ENCODE data around the gene CCNYL1. TPM values are rescaled to one million over a fixed set of nuclear protein-coding genes. Genes with fewer than 3 reads are reported as not detected.
"Not testable (repeated sequence)": the region's sequence is repeated elsewhere in the genome, so short reads cannot be mapped to it uniquely, and the experiment has no call there.

The CCNYL1 gene
- total RNA-seq, 1 experiment from 2014 or later: 6.5 TPM

DNA sequence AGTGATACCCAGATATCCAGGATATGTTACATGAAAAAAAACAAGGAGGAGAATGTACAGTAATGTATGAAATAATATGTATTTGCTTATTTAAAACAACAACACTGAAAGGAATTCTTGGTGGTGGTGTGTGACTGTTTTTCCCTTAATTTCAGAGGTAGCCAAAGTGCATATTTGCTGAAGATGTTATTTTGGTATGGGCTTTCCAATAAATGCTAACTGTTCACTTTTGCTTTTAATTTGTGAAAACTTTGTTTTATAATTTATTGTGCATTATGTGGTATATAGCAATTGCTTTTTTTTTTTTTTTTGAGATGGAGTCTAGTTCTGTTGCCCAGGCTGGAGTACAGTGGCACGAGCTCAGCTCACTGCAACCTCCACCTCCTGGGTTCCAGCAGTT is 7.6 kb downstream of the CCNYL1 start:
- no peak for DNase-seq
- Histone ChIP-seq H3K9me3 (replicated peaks) (no peaks in the 10 kb centered on the region), H3K27me3 (no peaks in the 10 kb centered on the region), H3K4me3 (no peak overlapping the region), H3K4me1 (no peaks in the 10 kb centered on the region; the same call in 1 of the 2 replicates), H3K36me3 (no peaks in the 10 kb centered on the region), H3K27ac (no peak overlapping the region)

DNA sequence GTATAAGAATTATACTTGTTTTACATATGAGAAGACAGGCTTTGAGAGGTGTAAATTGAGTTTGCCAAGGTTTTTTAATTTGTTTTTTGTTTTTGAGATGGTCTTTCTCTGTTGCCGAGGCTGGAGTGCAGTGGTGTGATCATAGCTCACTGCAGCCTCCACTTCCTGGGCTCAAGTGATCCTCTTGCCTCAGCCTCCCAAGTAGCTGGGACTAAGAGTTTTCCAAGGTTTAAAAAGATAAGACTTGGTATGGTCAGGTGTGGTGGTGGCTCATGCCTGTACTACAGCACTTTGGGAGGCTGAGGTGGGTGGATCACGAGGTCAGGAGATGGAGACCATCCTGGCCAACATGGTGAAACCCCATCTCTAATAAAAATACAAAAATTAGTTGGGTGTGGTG is 8.2 kb downstream of the CCNYL1 start:
- not testable (repeated sequence) for H3K9me3 ChIP-seq (replicated peaks); H3K27me3 ChIP-seq; DNase-seq; H3K36me3 ChIP-seq; H3K4me1 ChIP-seq; H3K27ac ChIP-seq; H3K4me3 ChIP-seq

DNA sequence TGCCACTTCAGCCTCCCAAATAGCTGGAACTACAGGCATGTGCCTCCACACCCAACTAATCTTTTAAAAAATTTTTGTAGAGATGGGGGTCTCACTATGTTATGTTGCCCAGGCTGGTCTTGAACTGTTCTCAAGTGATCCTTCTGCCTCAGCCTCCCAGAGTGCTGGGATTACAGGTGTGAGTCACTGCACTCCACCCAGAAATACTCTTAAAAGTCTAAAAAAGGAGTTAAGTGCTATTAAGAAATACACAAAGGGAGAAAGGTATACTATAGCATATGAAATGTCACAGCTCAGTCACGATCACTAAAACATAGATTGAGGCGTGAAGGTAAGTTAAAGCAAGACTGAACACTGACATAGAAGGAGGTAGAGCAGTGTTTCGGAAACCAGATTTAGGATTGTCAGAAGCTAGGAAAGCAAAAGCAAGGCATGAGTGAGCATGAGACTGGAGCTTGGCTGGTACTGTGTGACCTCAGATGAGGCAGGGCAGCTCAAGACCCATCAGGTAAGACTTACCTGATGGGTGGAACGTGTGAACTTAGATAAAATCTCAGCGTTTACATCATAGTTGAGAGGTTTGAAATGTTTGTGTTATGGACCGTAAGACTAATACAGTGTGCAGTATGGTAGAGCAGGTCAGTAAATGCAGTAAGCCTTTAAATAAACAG is 9.2 kb downstream of the CCNYL1 start:
- no peaks in the 10 kb centered on the region; the same call in 1 of the 2 replicates for H3K4me1 ChIP-seq
- no peak for DNase-seq
- no peak overlapping the region for H3K4me3 ChIP-seq
- H3K27me3 ChIP-seq: no peaks in the 10 kb centered on the region
- no peak overlapping the region for H3K27ac ChIP-seq
- H3K9me3 ChIP-seq (replicated peaks): no peaks in the 10 kb centered on the region
- H3K36me3 ChIP-seq: no peaks in the 10 kb centered on the region

DNA sequence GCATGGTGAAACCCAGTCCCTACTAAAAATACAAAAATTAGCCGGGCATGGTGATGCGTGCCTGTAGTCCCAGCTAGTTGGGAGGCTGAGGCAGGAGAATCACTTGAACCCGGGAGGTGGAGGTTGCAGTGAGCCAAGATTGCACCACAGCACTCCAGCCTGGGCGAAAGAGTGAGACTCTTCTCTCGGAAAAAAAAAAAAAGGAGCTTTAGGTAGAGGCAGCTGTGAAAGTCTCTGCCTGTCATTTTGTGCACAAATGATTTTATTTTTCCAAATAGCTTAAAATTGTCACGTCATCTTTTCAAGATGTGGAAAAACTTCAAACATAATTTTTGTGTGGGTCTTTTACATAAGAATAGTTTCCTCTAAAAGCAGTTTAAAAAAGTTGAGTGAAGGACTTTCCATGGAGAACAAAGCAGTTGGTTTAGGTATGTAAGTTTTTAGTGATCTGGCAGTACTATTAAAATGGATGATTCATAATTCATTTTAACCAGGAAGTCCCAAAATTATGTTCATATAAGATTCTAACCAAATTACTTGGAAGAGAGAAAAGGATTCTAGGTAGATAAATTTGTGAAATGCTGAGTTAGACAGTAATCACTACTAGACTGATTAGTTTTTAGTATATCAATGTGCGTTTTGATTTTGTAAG is 11.5 kb downstream of the CCNYL1 start:
- Histone ChIP-seq H3K27me3 (no peaks in the 10 kb centered on the region), H3K4me1 (no peaks in the 10 kb centered on the region; the same call in 1 of the 2 replicates), H3K4me3 (no peak overlapping the region), H3K36me3 (no peaks in the 10 kb centered on the region), H3K27ac (no peak overlapping the region), H3K9me3 (replicated peaks) (no peaks in the 10 kb centered on the region)
- no peak for DNase-seq

DNA sequence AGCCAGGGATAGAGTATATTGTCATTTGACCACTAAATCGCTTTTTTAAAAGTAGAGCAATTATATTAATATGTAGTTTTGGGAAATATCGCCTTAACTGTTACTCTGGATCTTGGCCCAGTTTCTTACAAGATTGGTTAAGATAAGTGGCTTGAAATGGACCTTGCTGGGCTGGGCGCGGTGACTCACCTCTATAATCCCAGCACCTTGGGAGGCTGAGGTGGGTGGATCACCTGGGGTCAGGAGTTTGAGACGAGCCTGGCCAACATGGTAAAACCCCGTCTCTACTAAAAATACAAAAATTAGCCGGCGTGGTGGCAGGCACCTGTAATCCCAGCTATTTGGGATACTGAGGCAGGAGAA is 12.0 kb downstream of the CCNYL1 start:
- not testable (repeated sequence) for DNase-seq

DNA sequence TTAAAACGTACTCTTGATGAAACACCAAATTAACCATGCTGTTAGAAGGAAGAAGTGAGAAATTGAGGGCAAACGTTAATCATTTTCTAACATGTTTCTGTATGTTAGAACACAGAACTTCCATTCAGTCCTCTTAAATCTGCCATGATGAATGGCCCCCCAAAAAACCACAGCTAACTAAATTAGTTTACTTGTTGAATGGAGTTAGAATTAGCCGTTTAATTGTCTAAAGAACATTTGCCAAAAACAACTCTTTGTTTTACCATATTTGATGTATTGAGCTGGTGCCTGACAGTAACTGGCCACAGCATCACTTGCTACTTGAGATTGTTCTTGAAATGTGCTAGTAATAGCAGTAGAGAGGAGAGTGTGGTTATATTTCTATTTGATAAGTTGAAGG is 12.7 kb downstream of the CCNYL1 start:
- Histone ChIP-seq H3K9me3 (replicated peaks) (no peaks in the 10 kb centered on the region), H3K36me3 (no peaks in the 10 kb centered on the region), H3K4me3 (no peak overlapping the region), H3K27me3 (no peaks in the 10 kb centered on the region), H3K4me1 (no peaks in the 10 kb centered on the region; the same call in 1 of the 2 replicates), H3K27ac (no peak overlapping the region)
- DNase-seq: no peak

More for the DNA sequence above, 12.0 kb downstream of the CCNYL1 start:
- not testable (repeated sequence) for H3K4me3 ChIP-seq; H3K36me3 ChIP-seq; H3K27ac ChIP-seq; H3K27me3 ChIP-seq; H3K9me3 ChIP-seq (replicated peaks); H3K4me1 ChIP-seq

DNA sequence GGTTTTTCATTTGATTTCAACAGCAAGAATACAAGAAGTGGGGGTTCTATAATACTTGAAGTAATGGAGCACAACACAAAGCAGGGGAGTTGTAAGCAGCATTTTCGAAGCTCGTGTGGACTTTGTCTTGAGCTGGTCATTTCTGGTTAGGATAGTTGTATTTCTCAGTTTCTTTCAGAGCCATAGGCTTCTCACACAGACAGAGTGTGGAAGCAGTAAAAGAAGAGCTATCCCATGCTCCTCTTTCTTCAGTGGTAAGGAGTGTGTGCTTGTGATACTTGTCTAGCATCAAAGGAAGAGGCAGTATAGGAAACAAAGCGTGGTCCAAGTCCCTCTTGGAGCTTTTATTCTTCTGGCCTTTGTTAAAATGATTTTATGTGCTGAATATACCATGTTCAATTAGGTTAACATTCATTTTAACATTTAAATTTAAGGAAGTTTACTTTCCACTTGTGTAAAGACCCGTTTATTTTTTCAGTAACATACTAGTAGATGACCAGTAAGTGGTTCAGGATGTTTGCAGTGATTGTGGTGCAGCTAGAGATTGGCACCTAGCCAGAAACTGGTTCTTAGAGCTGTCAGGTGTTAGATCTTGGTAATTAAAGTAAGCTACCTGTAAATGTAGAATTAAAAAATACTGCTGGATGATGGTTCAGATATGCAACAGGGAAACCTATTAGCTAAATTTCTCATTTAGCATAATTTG is 14.6 kb downstream of the CCNYL1 start:
- no peaks in the 10 kb centered on the region for H3K36me3 ChIP-seq
- no peaks in the 10 kb centered on the region for H3K9me3 ChIP-seq (replicated peaks)
- no peaks in the 10 kb centered on the region; the same call in 1 of the 2 replicates for H3K4me1 ChIP-seq
- H3K27me3 ChIP-seq: no peaks in the 10 kb centered on the region
- H3K27ac ChIP-seq: no peak overlapping the region
- peak in 1 of 2 experiments; percentile 13 for DNase-seq
- H3K4me3 ChIP-seq: no peak overlapping the region

DNA sequence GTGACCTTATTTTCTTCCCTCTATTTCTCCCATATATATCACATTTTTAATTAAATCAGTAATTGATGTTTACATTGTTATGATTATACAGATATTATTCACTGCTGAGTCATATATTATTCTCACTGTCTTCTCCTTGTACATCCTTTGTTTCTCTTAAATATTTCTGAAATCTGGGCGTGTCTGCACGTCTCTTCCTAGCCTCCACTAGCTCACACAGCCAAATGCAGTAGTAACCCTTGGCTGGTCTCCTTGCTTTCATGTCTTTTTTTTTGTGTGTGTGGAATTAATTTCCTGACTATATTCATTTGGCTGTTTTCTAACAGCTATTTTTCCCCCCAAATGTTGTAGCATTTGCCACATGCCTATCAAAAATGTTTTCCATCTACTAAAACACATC is 15.8 kb downstream of the CCNYL1 start:
- Histone ChIP-seq H3K27me3 (no peaks in the 10 kb centered on the region), H3K36me3 (no peaks in the 10 kb centered on the region), H3K4me3 (no peak overlapping the region), H3K27ac (no peak overlapping the region), H3K4me1 (no peaks in the 10 kb centered on the region; the same call in 1 of the 2 replicates), H3K9me3 (replicated peaks) (no peaks in the 10 kb centered on the region)
- DNase-seq: no peak

DNA sequence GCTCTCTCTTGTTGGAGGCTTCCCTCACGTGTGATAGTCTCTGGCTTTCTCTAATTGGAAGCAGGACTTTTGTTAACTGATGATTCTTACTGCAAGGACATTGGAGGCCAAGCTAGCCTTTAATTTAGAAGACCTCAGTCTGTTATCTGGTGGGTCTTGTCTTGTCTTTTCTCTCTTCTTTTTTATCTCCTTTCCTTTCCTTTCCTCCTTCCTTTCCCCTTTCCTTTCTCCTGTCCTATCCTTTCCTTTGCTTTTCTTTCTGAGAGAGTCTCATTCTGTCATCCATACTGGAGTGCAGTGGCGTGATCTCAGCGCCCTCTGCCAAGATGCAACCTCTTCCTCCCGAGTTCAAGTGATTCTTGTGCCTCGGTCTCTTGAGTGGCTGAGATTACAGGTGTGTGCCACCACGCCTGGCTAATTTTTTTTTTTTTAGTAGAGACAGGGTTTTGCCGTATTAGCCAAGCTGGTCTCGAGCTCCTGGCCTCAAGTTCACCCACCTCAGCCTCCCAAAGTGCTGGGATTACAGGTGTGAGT is 18.1 kb downstream of the CCNYL1 start:
- no peaks in the 10 kb centered on the region for H3K27me3 ChIP-seq
- H3K4me1 ChIP-seq: no peaks in the 10 kb centered on the region
- no peak overlapping the region for H3K4me3 ChIP-seq
- H3K27ac ChIP-seq: no peak overlapping the region
- no peaks in the 10 kb centered on the region; the same call in 1 of the 2 replicates for H3K36me3 ChIP-seq
- H3K9me3 ChIP-seq (replicated peaks): no peaks in the 10 kb centered on the region
- no peak for DNase-seq

DNA sequence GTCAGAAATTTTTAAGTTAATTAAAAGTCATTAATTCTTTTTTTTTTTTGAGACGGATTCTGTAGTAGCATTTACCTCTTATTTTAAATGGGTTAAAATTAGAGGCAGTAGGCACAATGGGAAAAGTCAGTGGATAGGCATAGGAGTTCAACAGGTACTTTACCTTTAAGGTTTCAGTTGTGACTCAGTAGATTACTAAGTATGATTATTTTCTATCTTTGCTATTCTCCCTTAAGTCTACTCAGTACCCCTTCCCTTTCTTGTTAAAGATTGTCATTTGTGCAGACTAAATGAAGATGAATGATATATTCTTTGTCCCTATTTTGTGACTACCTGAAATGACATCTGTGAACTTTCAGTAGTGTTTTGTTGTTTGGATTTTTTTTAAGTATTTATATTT is 19.7 kb downstream of the CCNYL1 start:
- H3K36me3 ChIP-seq: no peaks in the 10 kb centered on the region; the same call in 1 of the 2 replicates
- H3K4me3 ChIP-seq: no peak overlapping the region
- no peak for DNase-seq
- no peaks in the 10 kb centered on the region for H3K4me1 ChIP-seq
- no peak overlapping the region for H3K27ac ChIP-seq
- no peaks in the 10 kb centered on the region for H3K27me3 ChIP-seq
- H3K9me3 ChIP-seq (replicated peaks): no peaks in the 10 kb centered on the region

DNA sequence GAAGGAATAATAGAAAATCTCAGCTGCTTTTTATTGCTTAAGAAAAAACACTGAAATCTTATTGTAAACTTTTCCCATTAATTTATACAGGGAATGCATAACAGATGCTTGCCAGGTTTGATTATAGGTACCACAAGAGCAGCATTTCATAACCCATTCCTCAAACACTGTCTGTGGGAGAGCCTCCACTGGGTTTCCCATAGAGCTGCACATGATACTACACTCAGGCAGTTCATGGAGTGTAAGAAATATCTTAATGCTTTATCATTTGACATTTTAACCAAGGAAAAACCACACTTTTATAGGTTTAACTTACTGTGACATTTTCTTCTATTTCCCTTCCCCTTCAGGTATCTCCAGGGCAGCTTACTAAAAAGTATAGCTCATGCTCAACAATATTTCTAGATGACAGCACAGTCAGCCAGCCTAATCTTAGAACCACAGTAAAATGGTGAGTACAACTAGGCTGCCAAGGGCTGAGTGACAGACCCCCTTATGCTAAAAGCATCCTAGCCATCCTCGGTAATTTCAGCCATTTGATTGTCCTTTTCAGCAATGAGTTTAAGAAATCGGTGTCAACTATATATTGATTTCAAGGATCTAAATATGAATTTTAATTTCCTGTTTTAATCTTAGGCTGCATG is 22.3 kb downstream of the CCNYL1 start:
- Histone ChIP-seq H3K27me3 (no peaks in the 10 kb centered on the region), H3K4me1 (no peaks in the 10 kb centered on the region), H3K36me3 (no peaks in the 10 kb centered on the region; the same call in none of the 2 replicates), H3K4me3 (no peak overlapping the region), H3K27ac (no peak overlapping the region), H3K9me3 (replicated peaks) (no peaks in the 10 kb centered on the region)
- DNase-seq: no peak

DNA sequence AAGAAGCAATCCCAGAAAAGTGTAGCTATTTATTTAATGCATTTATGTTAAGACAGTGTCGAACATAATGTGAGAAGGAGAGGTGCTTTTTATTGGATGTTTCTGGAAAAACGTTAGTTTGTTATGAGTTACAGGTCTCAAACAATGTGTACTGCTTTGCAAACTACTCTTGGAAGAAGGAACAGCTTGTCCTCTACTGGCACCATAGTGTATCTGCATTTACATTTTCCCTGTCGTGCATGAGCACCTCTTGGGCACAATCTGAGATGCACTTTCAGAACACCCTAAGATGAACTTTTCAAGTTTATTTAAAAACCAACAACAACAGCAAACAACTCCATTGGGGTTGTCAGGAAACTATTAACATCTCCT is 22.8 kb downstream of the CCNYL1 start:
- no peaks in the 10 kb centered on the region for H3K4me1 ChIP-seq
- no peak overlapping the region for H3K27ac ChIP-seq
- no peak overlapping the region for H3K4me3 ChIP-seq
- H3K9me3 ChIP-seq (replicated peaks): no peaks in the 10 kb centered on the region
- no peaks in the 10 kb centered on the region; the same call in none of the 2 replicates for H3K36me3 ChIP-seq
- H3K27me3 ChIP-seq: no peaks in the 10 kb centered on the region
- no peak for DNase-seq

DNA sequence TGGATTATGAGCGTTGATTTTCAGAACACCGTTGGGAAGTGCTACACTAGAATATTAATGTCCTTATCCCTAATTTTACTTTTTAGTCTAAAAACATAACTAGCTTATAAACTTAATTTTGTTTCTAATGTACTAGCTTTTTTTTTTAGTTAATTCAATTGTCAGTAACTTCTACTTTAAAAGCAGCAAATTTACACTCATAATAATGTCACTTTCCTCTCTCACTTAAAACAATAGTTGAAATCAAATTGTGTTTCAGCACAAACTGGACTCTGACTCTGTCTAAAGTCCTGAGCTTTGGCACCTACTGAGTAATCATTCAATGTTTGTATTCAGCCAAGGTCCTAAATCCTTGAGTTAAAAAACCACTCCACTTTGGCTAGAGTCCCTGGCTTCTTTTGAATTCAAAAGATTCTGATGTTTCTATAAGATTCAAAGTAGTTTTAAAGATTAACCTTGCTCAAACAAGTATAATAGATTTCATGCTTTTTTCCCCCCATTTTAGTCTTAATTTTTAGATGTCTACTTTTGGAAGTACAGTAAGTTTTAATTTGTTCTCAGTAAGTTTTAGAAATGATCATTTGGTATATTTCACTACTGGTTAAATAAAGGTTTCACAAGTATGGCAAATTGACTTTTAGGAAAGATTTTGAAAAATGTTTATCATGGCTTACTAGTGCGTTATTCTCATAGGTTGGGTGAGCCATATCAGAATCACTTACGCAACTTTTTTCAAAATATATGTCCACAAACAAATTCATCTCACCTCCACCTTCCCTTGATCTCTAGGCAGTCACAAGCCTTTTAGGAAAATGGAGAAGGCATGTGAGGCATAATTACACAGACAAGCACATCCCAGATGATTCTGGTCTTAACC is 23.4 kb downstream of the CCNYL1 start:
- Histone ChIP-seq H3K27ac (no peak overlapping the region), H3K4me1 (no peaks in the 10 kb centered on the region), H3K9me3 (replicated peaks) (no peaks in the 10 kb centered on the region), H3K36me3 (no peaks in the 10 kb centered on the region; the same call in none of the 2 replicates), H3K4me3 (no peak overlapping the region), H3K27me3 (no peaks in the 10 kb centered on the region)
- DNase-seq: no peak

DNA sequence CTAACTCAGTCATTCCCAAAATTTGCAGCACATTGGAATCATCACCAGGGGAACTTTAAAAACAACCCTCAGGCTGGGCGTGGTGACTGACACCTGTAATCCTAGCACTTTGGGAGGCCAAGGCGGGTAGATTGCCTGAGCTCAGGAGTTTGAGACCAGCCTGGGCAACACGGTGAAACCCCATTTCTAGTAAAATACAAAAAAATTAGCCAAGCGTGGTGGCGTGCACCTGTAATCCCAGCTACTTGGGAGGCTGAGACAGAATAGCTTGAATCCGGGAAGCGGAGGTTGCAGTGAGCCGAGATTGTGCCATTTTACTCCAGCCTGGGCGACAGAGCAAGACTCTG is 24.0 kb downstream of the CCNYL1 start:
- not testable (repeated sequence) for H3K4me3 ChIP-seq; H3K36me3 ChIP-seq; H3K4me1 ChIP-seq; H3K9me3 ChIP-seq (replicated peaks); H3K27ac ChIP-seq; DNase-seq; H3K27me3 ChIP-seq
